H9 (cell line): ENCODE results near the gene BICRAL. TPM values are rescaled to one million over a fixed set of nuclear protein-coding genes. Genes with fewer than 3 reads are reported as not detected.

Experiments
- DNase-seq: peaks from one replicate; pipeline ENCODE4 v3.0.0-alpha.2; 2017
- H2AFZ ChIP-seq: one replicate; pipeline ENCODE4 v1.6.1; 2013; ENCODE audit warnings: mild to moderate bottlenecking, low read length, control low read depth, moderate library complexity
- H2AK5ac ChIP-seq: 2 replicates; pipeline ENCODE4 v1.6.1; 2013; ENCODE audit warnings: low read length, control low read depth, mixed read lengths; ENCODE audit not compliant: insufficient read length
- H2BK120ac ChIP-seq: one replicate; pipeline ENCODE4 v1.6.1; 2013; ENCODE audit warnings: low read depth, mild to moderate bottlenecking, low read length, control low read depth, inconsistent platforms; ENCODE audit not compliant: poor library complexity, severe bottlenecking
- H2BK12ac ChIP-seq: 2 replicates; pipeline ENCODE4 v1.6.1; 2013; ENCODE audit warnings: low read length, control low read depth, mixed read lengths, low read depth; ENCODE audit not compliant: insufficient read length
- H2BK15ac ChIP-seq: 2 replicates; pipeline ENCODE4 v1.6.1; 2013; ENCODE audit warnings: low read depth, low read length, control low read depth
- H2BK20ac ChIP-seq: one replicate; pipeline ENCODE4 v1.6.1; 2013; ENCODE audit warnings: low read depth, mild to moderate bottlenecking, low read length, control low read depth, inconsistent platforms; ENCODE audit not compliant: poor library complexity, severe bottlenecking
- H2BK5ac ChIP-seq: 2 replicates; pipeline ENCODE4 v1.6.1; 2013; ENCODE audit warnings: low read length, control low read depth, mixed read lengths; ENCODE audit not compliant: insufficient read length
- H3K14ac ChIP-seq: 2 replicates; pipeline ENCODE4 v1.6.1; 2013; ENCODE audit warnings: low read length, control low read depth; ENCODE audit not compliant: insufficient read depth
- H3K18ac ChIP-seq: 2 replicates; pipeline ENCODE4 v1.6.1; 2013; ENCODE audit warnings: low read depth, mild to moderate bottlenecking, mixed read lengths, low read length, control low read depth; ENCODE audit not compliant: insufficient read length
- H3K23ac ChIP-seq: 2 replicates; pipeline ENCODE4 v1.6.1; 2013; ENCODE audit warnings: low read length, control low read depth, mixed read lengths, low read depth; ENCODE audit not compliant: insufficient read length
- H3K23me2 ChIP-seq: 2 replicates; pipeline ENCODE4 v1.6.1; 2013; ENCODE audit warnings: low read depth, mild to moderate bottlenecking, mixed read lengths, low read length, control low read depth; ENCODE audit not compliant: insufficient read length, poor library complexity, severe bottlenecking
- H3K27ac ChIP-seq: 2 replicates; pipeline ENCODE4 v1.5.1; 2013; ENCODE audit warnings: low read length, control low read depth, mixed read lengths, low read depth; ENCODE audit not compliant: insufficient read length
- H3K27me3 ChIP-seq: 2 replicates; pipeline ENCODE4 v1.6.1; 2013; ENCODE audit warnings: low read length, control low read depth, inconsistent platforms; ENCODE audit not compliant: insufficient read depth
- H3K4ac ChIP-seq: 2 replicates; pipeline ENCODE4 v1.6.1; 2013; ENCODE audit warnings: low read depth, mild to moderate bottlenecking, control low read depth, inconsistent platforms, low read length, moderate library complexity
- H3K4me1 ChIP-seq: 2 replicates; pipeline ENCODE4 v1.6.1; 2013; ENCODE audit warnings: low read length, control low read depth, inconsistent platforms; ENCODE audit not compliant: insufficient read depth
- H3K4me2 ChIP-seq: 2 replicates; pipeline ENCODE4 v1.6.1; 2013; ENCODE audit warnings: low read length, control low read depth, mixed read lengths; ENCODE audit not compliant: insufficient read length, insufficient read depth
- H3K56ac ChIP-seq: 2 replicates; pipeline ENCODE4 v1.6.1; 2013; ENCODE audit warnings: low read depth, mild to moderate bottlenecking, mixed read lengths, low read length, control low read depth; ENCODE audit not compliant: insufficient read length
- H3K79me1 ChIP-seq: 2 replicates; pipeline ENCODE4 v1.6.1; 2013; ENCODE audit warnings: low read depth, mild to moderate bottlenecking, moderate library complexity, low read length, control low read depth, inconsistent platforms; ENCODE audit not compliant: insufficient read depth, poor library complexity, severe bottlenecking
- H3K79me2 ChIP-seq: 2 replicates; pipeline ENCODE4 v1.6.1; 2013; ENCODE audit warnings: low read length, control low read depth, inconsistent platforms; ENCODE audit not compliant: insufficient read depth
- H3K9ac ChIP-seq: 2 replicates; pipeline ENCODE4 v1.6.1; 2013; ENCODE audit warnings: low read length, control low read depth, mixed read lengths; ENCODE audit not compliant: insufficient read length; ENCODE audit errors: extremely low read depth
- H3K9me3 ChIP-seq: one replicate; pipeline ENCODE4 v1.6.1; 2013; ENCODE audit warnings: low read depth, low read length, inconsistent platforms; ENCODE audit not compliant: control insufficient read depth
- H3T11ph ChIP-seq: one replicate; pipeline ENCODE4 v1.6.1; 2013; ENCODE audit warnings: mild to moderate bottlenecking, low read length, control low read depth, inconsistent platforms
- H4K20me1 ChIP-seq: one replicate; pipeline ENCODE4 v1.6.1; 2013; ENCODE audit not compliant: control insufficient read depth, insufficient read length, insufficient read depth
- H4K5ac ChIP-seq: 2 replicates; pipeline ENCODE4 v1.6.1; 2013; ENCODE audit warnings: low read depth, mild to moderate bottlenecking, mixed read lengths, low read length, control low read depth; ENCODE audit not compliant: insufficient read length
- H4K8ac ChIP-seq: replicated peaks from 2 replicates; pipeline ENCODE4 v1.6.1; 2013; ENCODE audit warnings: low read length, control low read depth, mixed read lengths, low read depth; ENCODE audit not compliant: insufficient read length
- H4K91ac ChIP-seq: 2 replicates; pipeline ENCODE4 v1.6.1; 2013; ENCODE audit warnings: low read depth, mild to moderate bottlenecking, moderate library complexity, mixed read lengths, low read length, control low read depth; ENCODE audit not compliant: insufficient read length
- H3K27ac Mint-ChIP-seq, 3 experiments: 2 replicates in 2 of 3; 3 replicates in 1 of 3; pipeline ENCODE4 v1.8.0; 2020 to 2021; ENCODE audit warnings: mixed read lengths in 3 of 3, mild to moderate bottlenecking in 1 of 3, moderate library complexity in 1 of 3
- H3K27me3 Mint-ChIP-seq: 2 replicates; pipeline ENCODE4 v1.8.0; 2021; ENCODE audit warnings: low read depth, mild to moderate bottlenecking, moderate library complexity, mixed read lengths
- H3K36me3 Mint-ChIP-seq, 3 experiments: 2 replicates in 2 of 3; 3 replicates in 1 of 3; pipeline ENCODE4 v1.8.0; 2020 to 2021; ENCODE audit warnings: low read depth in 3 of 3, mixed read lengths in 3 of 3; ENCODE audit not compliant: insufficient read depth in 1 of 3
- H3K4me1 Mint-ChIP-seq, 2 experiments: 2 replicates each; pipeline ENCODE4 v1.8.0; 2020; ENCODE audit warnings: mixed read lengths in 2 of 2
- H3K4me3 Mint-ChIP-seq, 2 experiments: 2 replicates in 1 of 2; 3 replicates in 1 of 2; pipeline ENCODE4 v1.8.0; 2020 to 2021; ENCODE audit warnings: mild to moderate bottlenecking in 2 of 2, mixed read lengths in 2 of 2, moderate library complexity in 1 of 2
- H3K9me3 Mint-ChIP-seq, 2 experiments: 2 replicates in 1 of 2; 3 replicates in 1 of 2; pipeline ENCODE4 v1.8.0; 2020; ENCODE audit warnings: mild to moderate bottlenecking in 2 of 2, mixed read lengths in 2 of 2, moderate library complexity in 1 of 2
- CTCF ChIP-seq: fragments of 200-600 bp; sonication (generic); conservative IDR thresholded peaks from 3 replicates; pipeline ENCODE4 v1.8.0; 2021; ENCODE audit warnings: antibody characterized with exemption, mild to moderate bottlenecking
- WGBS: extraction: QIAGEN DNeasy Blood & Tissue Kit; methylation state at CpG from one replicate; pipeline ENCODE4 v1.1.7; 2013; ENCODE audit warnings: missing lambda C conversion rate, low lambda C conversion rate, mixed read lengths; ENCODE audit not compliant: insufficient read length; ENCODE audit errors: extremely low coverage; 5-methylcytosine and 5-hydroxymethylcytosine counted together
- total RNA-seq: library from RNA; stranded (reverse); gene quantifications from 2 replicates; pipeline ENCODE4 v1.2.1, GENCODE V29; 2021

BICRAL gene
- total RNA-seq, 1 experiment from 2014 or later = 9.8 TPM

GRCh38 chr6:42831237-42831636, 49.4 kb downstream of the BICRAL start:
- no peak overlapping the region for H4K5ac ChIP-seq
- no peak for TF ChIP-seq CTCF
- no peak overlapping the region for H2BK12ac ChIP-seq
- H2AFZ ChIP-seq = no peak overlapping the region
- H4K91ac ChIP-seq = no peak overlapping the region
- H3K4ac ChIP-seq = no peak overlapping the region
- H3K27me3 Mint-ChIP-seq = no peaks in the 10 kb centered on the region
- H3K27ac ChIP-seq = no peak overlapping the region
- no peaks in the 10 kb centered on the region for H3K9me3 Mint-ChIP-seq
- H4K8ac ChIP-seq = no peak overlapping the region
- no peak overlapping the region for H2BK5ac ChIP-seq
- H4K20me1 ChIP-seq = no peaks in the 10 kb centered on the region
- H3K9me3 ChIP-seq = no peaks in the 10 kb centered on the region
- H3K4me1 Mint-ChIP-seq = no peaks in the 10 kb centered on the region
- H3K36me3 Mint-ChIP-seq = peaks cover 22 to 52% (median 41%) of the 10 kb centered on the region in 3 experiments
- no peaks in the 10 kb centered on the region for H3K23me2 ChIP-seq
- no peak overlapping the region for H3K4me3 Mint-ChIP-seq
- no peak overlapping the region for H2BK120ac ChIP-seq
- H2AK5ac ChIP-seq = no peak overlapping the region
- H2BK15ac ChIP-seq = no peak overlapping the region
- no peak overlapping the region for H3K27ac Mint-ChIP-seq
- no CpG with 5 or more reads among the region's 3 CpGs for WGBS
- no peaks in the 10 kb centered on the region for H3K27me3 ChIP-seq
- no peak for DNase-seq
- no peak overlapping the region for H3K56ac ChIP-seq
- no peak overlapping the region for H3K23ac ChIP-seq
- no peak overlapping the region for H3K14ac ChIP-seq
- no peak overlapping the region for H3K4me2 ChIP-seq
- H3K18ac ChIP-seq = no peak overlapping the region
- H3K9ac ChIP-seq = no peak overlapping the region
- H3T11ph ChIP-seq = no peak overlapping the region
- H3K4me1 ChIP-seq = no peaks in the 10 kb centered on the region
- H3K79me2 ChIP-seq = no peaks in the 10 kb centered on the region
- H2BK20ac ChIP-seq = no peak overlapping the region
- H3K79me1 ChIP-seq = no peaks in the 10 kb centered on the region
